Spleen (tissue), 7 donors: Measurements from ENCODE around the gene LRBA.

Experiments used
- CTCF ChIP-seq, 11 experiments: fragments of 200-600 bp in 7 of 11; fragments of 450-650 bp in 4 of 11; sonication (generic) in 4 of 11; IDR thresholded peaks in 8 of 11; conservative IDR thresholded peaks in 3 of 11; 1 replicate in 7 of 11; 2 replicates in 4 of 11; pipeline versions ENCODE4 v1.4.0 to v1.8.0; 2016 to 2021; ENCODE audit warnings: antibody characterized with exemption in 11 of 11, inconsistent platforms in 4 of 11, mild to moderate bottlenecking in 1 of 11
- POLR2AphosphoS5 ChIP-seq, 3 donors: sonication (generic); formaldehyde crosslinking; IDR thresholded peaks; one replicate each; pipeline ENCODE4 v1.5.1; 2017; ENCODE audit warnings: antibody characterized with exemption in 3 of 3
- donor health status: DM: no; HTN: no; CAD: no; lungs with moderate emphysema.
- donor health status: DM: no; HTN: no; CAD: no.
- donor health status: DM: no; HTN: no; CAD: no.

GRCh38 chr4:150439451-150439933 lies 575.6 kb downstream of the LRBA start:
- TF ChIP-seq CTCF (IDR thresholded peaks at IDR 0.05 in 8 of 11, conservative IDR thresholded peaks at IDR 0.05 in 3 of 11) (no peak), POLR2AphosphoS5 (IDR thresholded peaks at IDR 0.05) (no peak)
